NOMO-1 treated with DMSO at 0.1 percent for 48 hours (cell line): ENCODE data around the gene LGR5.

ENCODE experiments used
- DNase-seq: peaks from one replicate; lab custom pipeline; 2025; ENCODE audit not compliant: unreplicated experiment; lab: John Stamatoyannopoulos, UW

LGR5 gene

GRCh38 chr12:71587012-71587411 is 147.4 kb downstream of the LGR5 start:
- no peak for DNase-seq

- DNase-seq = no peak
Observed at GRCh38 chr12:71589478-71589881, 149.9 kb downstream of the LGR5 start.

DNA sequence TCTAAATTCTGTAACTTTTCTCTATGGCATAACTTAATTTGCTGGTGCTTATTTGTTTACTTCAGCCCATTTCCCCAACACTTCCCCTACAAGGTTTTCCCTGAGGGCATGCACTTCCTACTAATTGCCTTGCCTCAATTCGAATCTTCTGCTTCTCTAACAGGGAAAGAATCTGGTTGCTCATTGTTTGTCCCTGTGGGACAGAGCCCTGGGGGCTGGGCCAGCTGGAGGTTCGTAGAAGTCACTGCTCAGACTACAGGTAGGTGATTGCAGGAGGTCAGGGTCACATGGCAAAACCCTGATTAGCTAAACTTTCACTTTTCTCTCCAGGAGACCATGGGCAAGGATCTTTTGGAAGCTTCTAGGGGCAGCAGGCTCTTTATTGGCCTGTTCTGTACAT is 152.0 kb downstream of the LGR5 start:
- no peak for DNase-seq

DNA sequence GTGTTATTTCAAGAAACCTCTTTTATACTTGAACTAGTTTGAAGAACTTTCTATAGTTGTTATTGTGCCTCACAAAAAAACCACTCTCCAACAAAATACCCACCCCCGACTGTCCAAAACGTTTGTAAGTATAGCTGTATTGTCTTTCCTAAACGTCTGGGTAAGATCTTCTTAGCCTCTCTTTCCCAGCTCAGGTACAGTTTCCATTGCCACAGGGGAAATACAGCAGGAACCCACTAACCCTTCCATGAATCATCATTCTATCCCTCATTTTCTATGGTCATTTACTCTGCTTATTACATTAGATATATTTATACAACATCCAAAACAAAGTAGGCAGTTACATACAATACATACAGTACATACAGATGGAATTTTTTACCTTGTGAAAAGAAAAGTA is 153.2 kb downstream of the LGR5 start:
- DNase-seq = no peak

- DNase-seq = no peak
Observed at GRCh38 chr12:71594214-71594948, 154.8 kb downstream of the LGR5 start.

DNA sequence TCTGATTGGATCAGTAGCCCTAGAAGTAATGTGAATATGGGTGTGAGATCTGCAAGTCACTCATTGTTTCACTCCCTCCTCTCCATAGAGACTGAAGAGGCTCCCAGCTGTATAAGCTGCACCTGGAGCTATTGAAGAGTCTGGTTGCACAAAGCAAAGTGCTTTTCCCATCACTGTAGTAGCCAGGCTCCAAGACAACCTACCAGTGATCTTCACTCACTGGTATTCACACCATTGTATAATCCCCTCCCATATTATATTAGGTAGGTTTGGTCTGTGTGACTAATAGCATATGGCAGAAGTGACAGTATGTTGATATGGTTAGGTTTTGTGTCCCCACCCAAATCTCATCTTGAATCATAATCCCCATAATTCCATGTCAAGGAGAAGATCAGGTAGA is 159.6 kb downstream of the LGR5 start:
- no peak for DNase-seq

DNA sequence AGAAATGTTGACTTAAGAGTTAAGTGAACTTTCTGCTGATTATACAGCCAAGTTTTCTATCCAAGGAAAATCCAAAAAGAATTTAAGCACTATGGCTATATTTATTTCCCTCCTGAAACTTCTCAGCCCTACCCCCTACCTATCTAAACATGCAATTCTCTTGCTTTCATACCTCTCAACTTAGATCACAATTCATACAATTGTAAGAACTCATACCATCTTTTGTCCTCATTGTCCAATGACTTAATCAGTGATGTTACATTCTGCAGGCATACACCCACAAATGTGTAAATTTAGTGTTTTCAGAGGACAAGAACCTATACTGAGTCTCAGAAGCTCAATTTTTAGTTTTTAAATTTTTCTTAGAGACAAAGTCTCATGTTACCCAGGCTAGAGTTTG is 161.9 kb downstream of the LGR5 start:
- no peak for DNase-seq

DNA sequence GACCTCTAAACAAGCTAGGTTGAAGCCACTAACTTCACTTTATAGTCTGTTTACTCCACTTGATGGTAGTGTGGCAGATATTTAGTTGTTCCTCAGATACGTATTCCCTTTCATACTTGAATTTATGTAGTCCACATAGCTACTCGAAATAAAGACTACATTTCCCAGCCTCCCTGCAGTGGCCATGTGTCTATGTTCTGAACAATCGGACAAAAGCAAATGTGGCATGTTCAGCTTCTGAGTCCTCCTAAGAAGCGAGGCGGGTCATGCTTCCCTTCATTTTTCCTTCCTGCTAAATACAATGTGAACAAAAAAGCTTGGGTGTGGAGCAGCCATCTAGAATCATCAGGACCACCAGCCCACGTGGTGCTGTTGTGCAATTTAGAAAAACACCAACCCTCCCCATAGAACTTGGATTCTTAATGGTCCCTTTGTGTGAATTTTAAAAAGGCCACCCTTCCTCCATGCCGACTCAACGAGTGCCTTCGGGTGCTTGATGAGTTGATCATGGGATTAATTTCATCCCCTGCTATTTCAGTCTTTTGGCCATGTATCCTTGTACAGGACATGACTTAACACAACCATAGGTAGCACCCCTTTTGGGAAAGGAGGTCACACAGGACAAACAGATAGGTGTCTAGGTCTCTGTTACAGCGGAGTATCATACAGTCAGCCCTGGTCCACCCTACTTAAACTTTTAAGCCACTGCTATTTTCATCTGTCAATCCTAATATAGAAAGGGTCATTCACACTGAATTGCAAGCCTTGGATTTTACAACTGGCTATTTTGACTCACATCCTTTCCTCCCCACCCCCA is 163.4 kb downstream of the LGR5 start:
- DNase-seq = no peak

DNA sequence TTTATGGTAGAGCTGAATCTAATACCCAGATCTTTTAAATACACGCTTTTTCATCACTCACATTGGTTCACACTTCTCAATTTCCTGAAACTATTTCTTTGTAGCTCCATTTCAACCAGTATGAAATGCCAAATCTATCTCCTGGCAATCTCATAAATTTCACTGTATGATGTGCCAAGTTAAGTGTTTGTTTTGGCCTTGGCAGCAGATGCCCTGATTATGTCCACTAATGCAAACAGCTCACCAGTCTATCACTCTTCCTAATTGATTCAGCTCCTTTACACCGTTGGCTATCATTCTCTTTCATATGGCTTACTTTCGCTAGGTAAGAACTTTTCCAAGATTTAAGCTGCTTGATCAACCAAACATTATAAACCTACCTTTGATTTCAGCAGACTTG is 165.4 kb downstream of the LGR5 start:
- DNase-seq = no peak

- DNase-seq = no peak
Observed at GRCh38 chr12:71607494-71608330, 168.1 kb downstream of the LGR5 start.

DNA sequence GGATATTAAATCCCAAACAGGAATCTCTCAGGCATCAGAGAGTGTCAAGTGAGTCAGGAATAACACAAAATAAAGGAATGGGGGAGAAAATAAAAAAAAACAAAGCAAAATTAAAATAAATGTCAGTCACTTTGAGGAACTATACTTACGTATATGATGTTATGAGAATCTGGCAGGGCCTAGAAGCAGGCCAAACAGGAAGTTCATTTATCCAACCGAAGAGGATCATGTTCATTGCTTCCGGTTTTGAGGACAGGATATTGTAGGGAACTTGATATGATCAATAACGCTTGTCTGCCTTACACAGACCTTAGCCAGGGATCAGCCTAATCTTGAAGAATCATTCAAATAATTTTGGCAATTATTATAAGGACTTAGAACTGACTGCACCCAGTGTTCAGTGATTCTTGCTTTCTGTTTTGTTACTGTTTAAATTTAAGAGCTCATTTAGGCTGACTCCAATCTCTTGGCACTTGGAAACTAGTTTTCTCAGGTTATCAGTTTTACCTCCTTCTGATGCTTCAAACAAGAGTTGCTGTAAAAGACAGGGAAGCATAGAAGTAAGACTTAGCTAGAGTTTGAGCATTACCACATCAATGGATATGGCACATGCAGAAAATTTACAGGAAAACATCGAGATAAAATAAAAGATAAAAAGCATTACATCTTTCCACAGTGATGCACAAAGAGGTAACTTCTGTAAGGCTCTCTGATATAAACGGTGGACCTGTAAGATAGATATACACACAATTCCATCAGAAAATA is 170.6 kb downstream of the LGR5 start:
- DNase-seq = no peak

GRCh38 chr12:71621938-71622337 is 182.3 kb downstream of the LGR5 start:
- no peak for DNase-seq

DNA sequence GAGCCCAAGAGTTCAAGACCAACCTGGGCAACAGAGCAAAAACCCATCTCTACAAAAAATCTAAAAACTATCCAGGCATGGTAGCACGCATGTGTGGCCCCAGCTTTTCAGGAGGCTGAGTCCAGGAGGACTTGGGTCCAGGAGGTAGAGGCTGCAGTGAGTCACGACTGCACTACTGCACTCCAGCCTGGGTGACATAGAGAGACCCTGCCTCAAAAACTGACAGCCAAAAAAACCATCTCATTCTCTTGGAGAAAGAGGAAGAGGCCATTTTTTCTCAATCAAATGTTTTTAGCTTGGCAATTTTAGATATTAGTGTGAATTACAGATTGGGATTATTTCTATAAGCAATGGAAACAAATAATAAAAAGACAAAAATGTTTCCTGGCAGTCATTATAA is 185.9 kb downstream of the LGR5 start:
- DNase-seq = no peak

GRCh38 chr12:71626098-71626497 is 186.5 kb downstream of the LGR5 start:
- DNase-seq = peak; percentile 51

- no peak for DNase-seq
Observed at GRCh38 chr12:71626768-71627167, 187.2 kb downstream of the LGR5 start.

DNA sequence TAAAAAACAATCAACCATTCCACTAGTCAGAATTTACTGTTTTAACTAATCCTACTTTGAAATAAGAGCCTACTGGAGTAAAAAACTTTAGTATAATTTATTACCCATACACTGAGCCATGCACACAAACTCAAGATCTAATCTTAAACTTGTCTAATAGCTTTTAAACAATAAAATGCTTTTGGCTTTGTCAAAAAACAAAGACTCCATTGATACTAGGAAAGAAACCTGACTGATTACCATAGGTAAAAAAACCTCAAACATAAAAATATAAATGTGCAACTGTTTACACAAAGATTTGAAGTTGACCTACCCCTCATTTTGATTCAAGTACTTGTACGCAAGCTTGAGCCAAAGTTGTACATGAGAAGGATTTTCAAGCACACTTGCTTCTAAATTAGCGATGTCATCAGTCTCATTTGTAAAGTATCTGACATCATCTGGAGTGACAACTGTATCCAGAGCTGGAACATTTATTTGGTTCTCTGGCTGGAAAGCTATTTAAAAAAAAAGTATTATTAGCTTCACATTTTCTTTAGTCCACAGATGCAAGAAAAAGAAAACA is 187.9 kb downstream of the LGR5 start:
- no peak for DNase-seq
